GM12892 (cell line): Measurements from ENCODE around the gene ITPKB.
A peak's percentile ranks its signal among the peaks of the same experiment; 100 is the strongest.
"Not testable (repeated sequence)": the region's sequence is repeated elsewhere in the genome, so short reads cannot be mapped to it uniquely, and the experiment has no call there.

Source experiments
- DNase-seq: peaks from one replicate; pipeline ENCODE4 v3.0.0; 2011; ENCODE audit not compliant: insufficient read length
- FAIRE-seq: peaks from 2 replicates; lab custom pipeline; 2011; peaks lifted over from hg19 to GRCh38; lab: Jason Lieb, UNC
- POLR2A ChIP-seq: IDR thresholded peaks from 2 replicates; pipeline ENCODE4 v1.6.1; 2011; ENCODE audit warnings: low read depth, low read length, control low read depth
- POLR2AphosphoS5 ChIP-seq: IDR thresholded peaks from 2 replicates; pipeline ENCODE4 v1.6.1; 2011; ENCODE audit warnings: low read depth, low read length, control low read depth
- TAF1 ChIP-seq: IDR thresholded peaks from 2 replicates; pipeline ENCODE4 v1.6.1; 2011; ENCODE audit warnings: low read depth, mild to moderate bottlenecking, control low read depth, low read length, borderline replicate concordance

The ITPKB gene

DNA sequence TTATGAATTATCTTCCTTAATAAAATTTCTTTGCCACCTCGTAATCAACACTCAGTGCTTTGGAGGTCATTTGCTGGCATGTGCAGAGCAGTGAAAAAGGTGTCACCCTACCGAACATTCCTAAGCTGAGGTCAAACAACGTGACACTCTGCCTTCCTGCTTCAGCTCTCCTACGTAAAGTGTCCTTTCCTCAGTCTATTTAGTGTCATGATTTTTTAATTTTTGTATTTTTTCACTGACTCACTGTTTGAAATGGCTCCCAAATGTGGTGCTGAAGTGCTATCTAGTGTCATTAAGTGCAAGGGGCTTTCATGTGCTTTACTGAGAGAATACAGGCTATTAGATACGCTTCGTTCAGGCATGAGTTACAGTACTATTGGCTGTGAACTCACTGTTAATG, 37.0 kb upstream of the ITPKB start:
- TF ChIP-seq POLR2A (no peak), TAF1 (no peak), POLR2AphosphoS5 (no peak)

DNA sequence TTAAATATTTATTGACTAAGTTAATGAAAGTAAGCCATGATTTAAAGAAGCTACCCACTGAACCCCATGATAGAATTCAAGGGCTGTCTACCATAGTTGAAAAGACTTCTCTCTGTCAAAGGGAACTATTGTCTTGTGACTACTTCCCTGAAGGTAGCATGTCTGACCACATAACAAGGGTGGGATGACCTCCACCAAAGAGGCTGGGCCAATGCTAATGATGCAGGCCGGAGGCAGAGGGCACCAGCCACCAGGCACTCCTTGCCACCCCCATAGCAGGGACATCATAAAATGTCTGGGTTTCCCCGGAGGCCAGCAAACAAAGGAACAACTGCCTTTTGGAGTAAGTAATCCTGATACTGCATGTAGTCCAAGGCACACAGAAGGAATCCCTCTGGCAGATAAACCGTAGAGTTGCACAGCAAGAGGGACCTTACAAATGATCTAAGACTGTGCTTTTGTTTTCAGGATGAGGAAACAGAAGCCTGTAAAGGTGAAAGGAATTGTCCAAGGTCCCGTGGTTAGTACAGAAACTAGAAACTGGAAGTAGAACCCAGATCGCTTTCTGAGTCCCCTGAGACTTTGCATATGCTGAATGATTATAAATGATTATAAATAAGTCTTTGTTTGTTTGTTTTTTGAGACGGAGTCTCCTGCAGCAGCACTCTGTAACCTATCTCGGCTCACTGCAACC, 33.5 kb upstream of the ITPKB start:
- DNase-seq (no peak), FAIRE-seq (peak; percentile 42)
- TF ChIP-seq TAF1 (no peak), POLR2A (no peak), POLR2AphosphoS5 (no peak)

More for the DNA sequence above, 37.0 kb upstream of the ITPKB start:
- FAIRE-seq (no peak), DNase-seq (no peak)

DNA sequence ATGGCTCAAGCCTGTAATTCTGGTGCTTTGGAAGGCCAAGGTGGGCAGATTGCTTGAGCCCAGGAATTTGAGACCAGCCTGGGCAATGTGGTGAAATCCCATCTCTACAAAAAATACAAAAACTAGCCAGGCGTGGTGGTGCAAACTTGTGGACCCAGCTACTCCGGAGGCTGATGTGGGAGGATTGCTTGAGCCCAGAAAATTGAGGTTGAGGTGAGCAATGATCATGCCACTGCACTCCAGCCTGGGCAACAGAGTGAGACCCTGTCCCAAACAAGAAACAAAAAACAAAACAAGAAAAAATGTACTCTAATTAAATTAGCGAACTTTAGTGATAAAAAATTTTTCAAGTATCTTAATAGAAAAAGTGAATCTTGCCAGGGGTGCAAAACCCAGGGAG, 28.1 kb upstream of the ITPKB start:
- not testable (repeated sequence) for FAIRE-seq

DNA sequence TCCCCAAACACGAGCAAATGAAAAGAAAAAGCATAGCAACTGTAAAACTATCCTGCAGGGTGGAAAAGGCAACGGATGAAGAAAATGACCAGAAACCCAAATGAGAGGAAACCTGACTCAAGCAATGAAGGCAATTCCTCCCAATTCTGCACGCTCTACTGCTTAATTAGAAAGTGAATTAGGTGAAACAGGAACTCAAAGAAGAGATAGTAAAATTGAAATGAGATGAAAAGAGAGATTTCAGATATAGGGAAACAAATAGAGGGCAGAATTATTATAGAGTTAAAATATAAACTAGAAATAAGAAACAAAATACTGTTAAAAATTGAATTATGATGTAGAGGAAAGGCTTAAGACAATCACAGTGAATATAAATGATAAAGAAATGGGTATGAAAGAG, 27.5 kb upstream of the ITPKB start:
- TF ChIP-seq POLR2A, result no peak
- TF ChIP-seq TAF1, result no peak
- no peak for TF ChIP-seq POLR2AphosphoS5
- no peak for DNase-seq
- no peak for FAIRE-seq

More for the DNA sequence above, 28.1 kb upstream of the ITPKB start:
- DNase-seq, result not testable (repeated sequence)

DNA sequence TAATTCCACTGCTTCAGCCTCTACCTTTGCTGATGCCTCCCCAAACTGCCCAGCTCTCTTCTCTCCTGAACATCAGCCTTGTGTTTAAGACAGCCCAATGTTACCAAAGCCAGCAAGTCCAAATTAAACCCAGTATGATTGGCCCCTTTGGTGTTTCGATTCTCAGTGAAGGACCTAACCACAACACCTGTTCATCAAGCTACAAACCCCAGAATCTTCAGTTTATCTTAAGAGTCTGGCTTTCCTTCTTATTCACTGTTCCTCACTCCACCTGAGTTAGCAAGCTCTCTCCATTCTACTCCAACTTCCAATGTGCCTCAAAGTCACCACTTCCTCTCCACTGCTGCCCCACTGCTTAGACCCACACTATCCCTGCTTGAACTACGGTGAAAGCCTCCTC, 25.5 kb upstream of the ITPKB start:
- FAIRE-seq, result peak; percentile 82
- TF ChIP-seq POLR2A, result no peak
- peak; percentile 37 for DNase-seq

DNA sequence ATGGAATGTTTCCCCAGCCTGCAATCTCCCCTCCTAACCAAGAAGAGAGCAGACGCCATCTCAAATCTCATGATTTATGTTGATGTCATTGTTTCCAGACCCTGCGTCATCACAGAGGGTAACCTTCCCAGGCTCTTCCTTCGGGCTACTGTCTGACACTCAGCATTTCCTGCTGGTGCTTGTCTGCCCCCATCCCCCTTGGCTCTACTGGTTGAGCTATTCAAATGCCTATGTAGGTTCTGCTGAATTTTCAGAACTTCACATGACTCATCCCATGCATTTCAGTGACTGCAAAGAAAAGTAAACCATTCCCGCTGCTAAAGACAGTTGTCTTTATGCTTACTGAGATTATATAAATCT, 24.8 kb upstream of the ITPKB start:
- DNase-seq (no peak), FAIRE-seq (no peak)
- TF ChIP-seq POLR2A (no peak), POLR2AphosphoS5 (no peak), TAF1 (no peak)

DNA sequence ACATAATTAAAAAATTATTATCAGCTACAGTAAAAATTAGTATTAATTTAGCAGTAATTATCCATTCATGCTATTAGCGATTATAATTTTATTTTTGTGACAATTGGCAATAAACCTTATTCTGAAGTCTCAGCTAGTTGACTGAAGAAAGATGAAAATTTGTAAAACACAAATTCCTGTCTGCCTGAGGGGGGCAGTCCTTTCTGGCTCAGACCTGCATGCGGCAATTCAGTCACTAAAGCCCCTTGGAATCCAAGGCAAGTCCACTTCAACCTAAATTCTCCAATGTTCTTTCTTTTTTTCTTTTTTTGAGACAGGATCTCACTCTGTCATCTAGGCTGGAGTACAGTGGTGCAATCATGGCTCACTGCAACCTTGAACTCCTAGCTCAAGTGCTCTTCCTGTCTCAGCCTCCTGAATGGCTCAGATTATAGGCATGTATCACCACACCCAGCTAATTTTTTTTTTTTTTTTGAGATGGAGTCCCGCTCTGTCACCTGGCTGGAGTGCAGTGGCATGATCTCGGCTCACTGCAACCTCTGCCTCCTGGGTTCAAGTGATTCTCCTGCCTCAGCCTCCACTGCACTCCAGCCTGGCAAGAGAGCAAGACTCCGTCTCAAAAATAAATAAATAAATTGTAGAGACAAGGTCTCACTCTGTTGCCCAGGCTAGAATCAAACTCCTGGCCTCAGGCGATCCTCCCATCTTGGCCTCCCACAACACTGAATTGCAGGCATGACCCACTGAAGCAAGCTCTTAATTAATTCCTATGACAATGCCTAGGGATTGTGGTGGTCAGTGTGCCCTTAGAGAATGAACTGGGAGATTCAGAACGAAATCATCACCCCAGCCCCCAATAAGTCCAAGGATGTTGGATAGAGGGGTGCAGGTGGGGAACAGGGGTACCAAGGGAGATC, 24.2 kb upstream of the ITPKB start:
- TF ChIP-seq TAF1 (no peak), POLR2A (no peak), POLR2AphosphoS5 (no peak)
- DNase-seq (no peak), FAIRE-seq (no peak)

DNA sequence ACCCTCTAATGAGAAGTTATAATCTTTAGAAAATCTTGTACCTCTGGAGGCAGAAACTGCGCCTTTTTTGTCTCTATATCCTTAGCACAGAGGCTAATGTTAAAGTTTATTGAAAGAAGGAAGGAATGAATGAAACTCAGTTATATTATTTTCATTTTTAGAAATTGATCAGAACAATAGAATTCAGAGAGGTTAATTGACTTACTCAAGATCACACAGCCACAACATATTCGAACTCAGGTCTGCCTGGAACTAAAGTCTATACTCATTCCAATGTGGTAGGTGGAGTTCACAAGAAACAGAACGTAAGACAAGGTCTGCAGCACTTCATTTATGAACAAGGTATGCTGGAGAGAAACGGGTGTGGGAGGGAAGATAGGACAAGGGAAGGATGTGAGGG, 23.0 kb upstream of the ITPKB start:
- no peak for TF ChIP-seq POLR2A
- TF ChIP-seq TAF1, result no peak
- TF ChIP-seq POLR2AphosphoS5, result no peak
- DNase-seq, result no peak
- FAIRE-seq, result no peak

DNA sequence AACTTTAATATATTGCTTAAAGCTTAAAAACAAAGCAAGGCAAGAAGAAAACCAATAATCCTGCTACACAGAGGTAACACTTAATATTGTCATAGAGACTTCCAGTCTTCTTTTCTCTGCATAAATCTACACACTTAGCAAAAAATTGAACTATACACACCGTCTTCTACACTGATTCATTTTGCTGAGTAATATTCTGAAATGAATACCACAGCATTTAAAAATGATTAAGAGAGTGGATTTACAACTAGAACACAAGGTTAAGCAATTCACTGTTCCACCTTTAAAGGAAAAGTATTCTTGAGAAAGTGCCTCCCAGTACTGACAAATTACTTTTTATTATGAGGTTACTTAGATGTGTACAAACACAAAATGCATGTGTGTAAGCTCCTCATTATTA, 22.2 kb upstream of the ITPKB start:
- FAIRE-seq (no peak), DNase-seq (no peak)
- no peak for TF ChIP-seq POLR2AphosphoS5
- TF ChIP-seq TAF1, result no peak
- no peak for TF ChIP-seq POLR2A

DNA sequence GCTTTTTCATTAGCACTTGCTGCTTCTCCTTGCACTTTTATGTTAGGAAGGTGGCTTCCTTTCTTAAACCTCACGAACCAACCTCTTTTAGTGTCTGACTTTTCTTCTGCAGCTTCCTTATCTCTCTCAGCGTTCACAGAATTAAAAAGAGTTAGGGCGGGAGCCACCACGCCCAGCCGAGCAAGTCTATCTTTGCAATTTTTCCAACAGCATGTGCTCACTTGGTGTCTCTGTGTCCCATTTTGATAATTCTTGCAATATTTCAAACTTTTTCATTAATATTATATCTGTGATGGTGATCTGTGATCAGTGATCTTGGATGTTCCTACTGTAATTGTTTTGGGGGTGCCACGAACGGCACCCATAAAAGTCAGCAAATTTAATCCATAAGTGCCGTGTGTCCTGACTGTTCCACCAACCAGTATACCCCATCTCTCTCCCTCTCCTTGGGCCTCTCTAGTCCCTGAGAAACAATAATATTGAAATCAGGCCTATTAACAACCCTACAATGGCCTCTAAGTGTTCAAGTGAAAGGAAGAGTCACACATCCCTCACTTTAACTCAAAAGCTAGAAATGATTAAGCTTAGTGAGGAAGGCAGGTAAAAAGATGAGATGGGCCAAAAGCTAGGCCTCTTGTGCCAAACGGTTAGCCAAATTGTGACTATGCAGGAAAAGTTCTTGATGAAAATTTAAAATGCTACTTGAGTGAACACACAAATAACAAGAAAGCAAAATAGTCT, 15.9 kb upstream of the ITPKB start:
- no peak for FAIRE-seq

DNA sequence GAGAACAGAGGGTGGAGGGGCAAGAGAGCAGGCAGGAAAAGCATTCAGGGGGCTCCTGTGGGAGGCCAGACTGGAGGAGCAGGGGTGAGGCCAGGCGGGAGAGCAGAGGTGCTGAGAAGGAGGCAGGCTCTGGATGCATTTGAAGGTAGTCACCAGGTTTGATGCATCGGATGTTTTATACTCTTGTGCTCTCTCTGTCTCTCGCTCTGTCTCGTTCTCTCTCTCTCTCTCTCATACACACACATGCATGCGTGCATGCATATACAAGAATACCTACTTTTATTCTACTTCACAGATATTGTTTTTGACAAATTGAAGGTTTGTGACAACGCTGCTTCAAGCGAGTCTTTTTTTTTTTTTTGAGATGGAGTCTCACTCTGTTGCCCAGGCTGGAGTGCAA, 15.0 kb upstream of the ITPKB start:
- DNase-seq, result no peak
- TF ChIP-seq TAF1, result no peak
- TF ChIP-seq POLR2AphosphoS5, result no peak
- no peak for TF ChIP-seq POLR2A
- FAIRE-seq, result no peak

More for the DNA sequence above, 15.9 kb upstream of the ITPKB start:
- no peak for TF ChIP-seq POLR2AphosphoS5
- no peak for TF ChIP-seq TAF1
- TF ChIP-seq POLR2A, result no peak
- DNase-seq, result no peak

DNA sequence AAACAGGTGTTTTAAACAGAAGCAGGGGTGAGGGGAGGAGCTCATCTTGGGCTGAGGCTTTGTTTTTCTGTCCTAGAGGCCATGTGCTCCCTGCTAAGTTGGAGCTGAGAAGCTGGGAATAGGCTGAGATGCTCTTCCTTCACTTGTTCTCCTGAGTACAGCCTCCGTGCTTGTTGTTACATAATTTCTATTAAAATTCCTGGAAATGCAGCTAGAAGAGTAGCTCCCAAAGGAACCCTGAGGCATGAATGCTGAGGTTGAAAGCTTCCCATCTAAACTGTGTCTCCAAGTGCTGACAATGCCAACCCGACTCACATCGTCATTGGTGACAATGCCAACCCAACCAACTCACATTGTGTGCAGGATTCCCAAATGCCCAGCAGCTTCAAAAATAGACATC, 12.6 kb upstream of the ITPKB start:
- DNase-seq, result no peak
- TF ChIP-seq POLR2AphosphoS5 (no peak), POLR2A (no peak), TAF1 (no peak)
- FAIRE-seq, result no peak
